Nephron (organoid): ENCODE results near the gene VWA1.
A peak's percentile ranks its signal among the peaks of the same experiment; 100 is the strongest.

Experiments used
- H3K27ac Mint-ChIP-seq, 3 experiments: 2 replicates each; pipeline ENCODE4 v1.8.0; 2020; ENCODE audit warnings: mixed read lengths in 3 of 3, mild to moderate bottlenecking in 2 of 3, moderate library complexity in 1 of 3
- H3K27me3 Mint-ChIP-seq: 2 replicates; pipeline ENCODE4 v1.8.0; 2021; ENCODE audit warnings: low read depth, mild to moderate bottlenecking, moderate library complexity, mixed read lengths
- H3K36me3 Mint-ChIP-seq: 2 replicates; pipeline ENCODE4 v1.8.0; 2020; ENCODE audit warnings: low read depth, mixed read lengths
- H3K4me1 Mint-ChIP-seq: 2 replicates; pipeline ENCODE4 v1.8.0; 2020; ENCODE audit warnings: mixed read lengths
- H3K4me3 Mint-ChIP-seq, 3 experiments: 2 replicates each; pipeline ENCODE4 v1.8.0; 2020; ENCODE audit warnings: mild to moderate bottlenecking in 3 of 3, mixed read lengths in 3 of 3, moderate library complexity in 2 of 3
- H3K9me3 Mint-ChIP-seq: 2 replicates; pipeline ENCODE4 v1.8.0; 2020; ENCODE audit warnings: mixed read lengths
- CTCF ChIP-seq, 3 experiments: fragments of 200-600 bp; sonication (generic); IDR thresholded peaks; one replicate each; pipeline ENCODE4 v1.5.0; 2021; ENCODE audit warnings: antibody characterized with exemption in 3 of 3; ENCODE audit not compliant: unreplicated experiment in 3 of 3

VWA1 gene

DNA sequence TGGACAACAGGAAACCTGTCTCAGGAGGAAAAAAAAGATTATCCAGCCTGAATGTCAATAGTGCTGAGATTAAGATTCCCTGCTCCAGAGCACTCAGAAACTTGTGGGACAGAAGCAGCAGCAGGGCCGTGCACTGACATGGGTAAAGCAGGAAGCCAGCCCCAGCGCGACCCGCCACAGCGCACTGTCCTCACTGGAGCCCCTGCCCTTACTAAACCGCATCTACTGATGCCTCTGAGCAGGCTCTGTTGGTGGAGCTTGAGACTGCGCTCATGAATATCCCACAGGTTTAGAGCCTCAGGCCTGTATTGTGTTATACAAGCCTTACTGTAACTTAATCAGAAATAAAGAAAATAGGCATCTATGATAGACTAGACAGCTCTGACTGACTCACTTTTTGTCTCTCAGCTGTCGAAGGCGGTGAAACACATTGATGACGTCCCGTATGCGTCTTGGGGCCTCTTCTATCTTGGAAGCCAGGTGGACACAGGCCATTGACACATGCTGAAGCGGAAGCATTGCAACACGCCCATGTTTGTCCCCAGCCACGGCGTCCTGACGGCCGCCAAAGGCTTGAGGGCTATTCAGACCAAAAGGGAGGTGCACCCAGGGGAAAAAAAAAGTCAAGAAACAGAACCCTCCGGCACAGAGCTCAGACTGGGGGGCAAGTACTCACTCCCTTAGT lies 37.5 kb upstream of the VWA1 start:
- Mint-ChIP-seq H3K36me3 (peaks cover 48% of the 10 kb centered on the region), H3K4me3 (peak overlapping the region; percentile 96 to 98 (median 97)), H3K9me3 (no peaks in the 10 kb centered on the region), H3K27me3 (no peaks in the 10 kb centered on the region), H3K4me1 (peaks cover 20% of the 10 kb centered on the region), H3K27ac (peak overlapping the region; percentile 75 to 89 (median 88))
- no peak for TF ChIP-seq CTCF (IDR thresholded peaks at IDR 0.05; ENCODE audit: unreplicated experiment in 3 of 3)

- H3K36me3 Mint-ChIP-seq = peaks cover 46% of the 10 kb centered on the region
Measured at GRCh38 chr1:1398677-1399186, 36.8 kb upstream of the VWA1 start.

GRCh38 chr1:1399187-1399871 lies 36.2 kb upstream of the VWA1 start, which contains the start of gene CCNL2:
Gene CCNL2, minus strand, starts transcription at chr1:1399335. Its CDS starts 29 bp downstream, at chr1:1399306.
- Mint-ChIP-seq H3K4me1 (peaks cover 26% of the 10 kb centered on the region), H3K27me3 (no peaks in the 10 kb centered on the region), H3K9me3 (no peaks in the 10 kb centered on the region), H3K36me3 (peaks cover 43% of the 10 kb centered on the region), H3K4me3 (peak within 1 kb of the TSS; percentile 96 to 98 (median 97)), H3K27ac (peak within 1 kb of the TSS; percentile 75 to 89 (median 88))
- peak; percentile 55 to 66 (median 60) for TF ChIP-seq CTCF (IDR thresholded peaks at IDR 0.05; ENCODE audit: unreplicated experiment in 3 of 3)

More at GRCh38 chr1:1398677-1399186, 36.8 kb upstream of the VWA1 start:
- H3K4me3 Mint-ChIP-seq = peak overlapping the region; percentile 96 to 98 (median 97)
- no peaks in the 10 kb centered on the region for H3K9me3 Mint-ChIP-seq
- H3K27me3 Mint-ChIP-seq = no peaks in the 10 kb centered on the region
- peak overlapping the region; percentile 75 to 89 (median 88) for H3K27ac Mint-ChIP-seq
- no peak for TF ChIP-seq CTCF (IDR thresholded peaks at IDR 0.05; ENCODE audit: unreplicated experiment in 3 of 3)
- H3K4me1 Mint-ChIP-seq = peaks cover 25% of the 10 kb centered on the region

- Mint-ChIP-seq H3K27ac (peak overlapping the region; percentile 59 to 81 (median 67)), H3K4me3 (peak overlapping the region; percentile 94 to 96 (median 95)), H3K9me3 (no peaks in the 10 kb centered on the region), H3K27me3 (no peaks in the 10 kb centered on the region), H3K4me1 (peaks cover 26% of the 10 kb centered on the region), H3K36me3 (peaks cover 41% of the 10 kb centered on the region)
- no peak for TF ChIP-seq CTCF (IDR thresholded peaks at IDR 0.05; ENCODE audit: unreplicated experiment in 3 of 3)
Measured at GRCh38 chr1:1399872-1400575, 35.5 kb upstream of the VWA1 start.

- Mint-ChIP-seq H3K36me3 (peaks cover 39% of the 10 kb centered on the region), H3K27me3 (no peaks in the 10 kb centered on the region), H3K4me1 (peaks cover 19% of the 10 kb centered on the region), H3K9me3 (no peaks in the 10 kb centered on the region), H3K27ac (peak overlapping the region; percentile 67 to 91 (median 81)), H3K4me3 (peak overlapping the region; percentile 94 to 96 (median 95))
- no peak for TF ChIP-seq CTCF (IDR thresholded peaks at IDR 0.05; ENCODE audit: unreplicated experiment in 3 of 3)
Measured at GRCh38 chr1:1400576-1401456, 34.7 kb upstream of the VWA1 start.
